Erythroblast (primary cell): ENCODE data around the gene PARG.
"Not testable (repeated sequence)": the region's sequence is repeated elsewhere in the genome, so short reads cannot be mapped to it uniquely, and the experiment has no call there.

Source experiments
- GATA1 ChIP-seq: IDR thresholded peaks from 2 replicates; pipeline ENCODE4 v1.6.1; 2011; ENCODE audit warnings: low read depth, mild to moderate bottlenecking, control low read depth, low read length, moderate library complexity
- POLR2A ChIP-seq: IDR thresholded peaks from 2 replicates; pipeline ENCODE4 v1.6.1; 2011; ENCODE audit warnings: mild to moderate bottlenecking, low read length

DNA sequence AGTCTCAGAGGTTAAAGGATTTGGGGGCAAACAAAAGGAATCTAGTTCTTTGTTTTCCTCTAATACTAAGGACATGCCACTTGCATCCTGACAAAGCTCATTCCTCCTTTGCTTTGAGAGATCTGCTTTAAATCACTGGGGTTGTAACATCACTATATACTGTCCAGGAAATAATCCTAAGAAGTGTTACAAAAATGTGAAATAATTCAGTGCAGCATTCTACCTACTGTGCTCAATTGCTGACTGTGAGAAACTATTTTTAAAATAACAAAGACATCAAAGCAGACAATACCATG, 99.5 kb downstream of the PARG start:
- TF ChIP-seq POLR2A, GATA1: not testable (repeated sequence)
